GM18505 (cell line): ENCODE results near the gene C18orf32.

Experiments
- ATAC-seq: cut with Tn5 transposase; IDR thresholded peaks from one replicate; pipeline ENCODE4 v1.9.1; 2021; ENCODE audit not compliant: unreplicated experiment
- POLR2A ChIP-seq: IDR thresholded peaks from 4 replicates; pipeline ENCODE4 v1.6.1; 2011; ENCODE audit warnings: borderline replicate concordance; ENCODE audit not compliant: insufficient read depth, insufficient read length; ENCODE audit errors: extremely low read depth

Gene C18orf32

DNA sequence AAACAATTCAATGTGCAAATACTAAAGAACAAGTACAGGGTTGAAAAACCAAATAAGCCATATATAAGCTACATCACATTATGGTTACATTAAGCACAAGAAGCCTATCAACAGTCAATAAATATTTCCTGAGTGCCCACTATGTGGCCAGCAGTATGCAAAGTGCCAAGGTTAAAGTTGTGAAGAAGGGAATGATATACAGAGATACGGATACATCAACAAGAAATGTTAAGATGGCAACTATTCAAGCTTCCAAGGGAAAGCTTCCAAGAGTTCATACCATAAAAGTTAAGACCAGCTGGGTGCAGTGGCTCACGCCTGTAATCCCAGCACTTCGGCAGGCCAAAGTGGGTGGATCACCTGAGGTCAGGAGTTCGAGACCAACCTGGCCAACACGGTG is 40.6 kb downstream of the C18orf32 start:
- no peak for TF ChIP-seq POLR2A
- no peak for ATAC-seq

DNA sequence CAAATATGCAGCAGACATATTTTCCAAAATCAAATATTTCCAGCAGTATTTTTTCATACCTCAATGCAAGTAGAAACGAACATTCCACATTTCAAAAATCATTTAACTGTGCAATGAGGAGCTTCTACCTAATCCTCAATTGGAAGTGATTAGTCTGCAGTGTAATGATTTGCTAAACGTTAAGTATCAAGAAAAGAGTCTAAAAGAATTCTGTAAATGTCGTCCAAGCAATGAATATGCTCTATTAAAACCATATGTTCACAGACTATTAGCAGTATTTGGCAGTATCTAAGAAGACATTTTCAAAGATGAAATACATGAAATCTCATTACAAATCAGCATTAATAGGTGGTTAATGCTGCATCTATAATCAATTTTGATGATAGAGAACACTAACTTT is 42.5 kb downstream of the C18orf32 start:
- TF ChIP-seq POLR2A = no peak

DNA sequence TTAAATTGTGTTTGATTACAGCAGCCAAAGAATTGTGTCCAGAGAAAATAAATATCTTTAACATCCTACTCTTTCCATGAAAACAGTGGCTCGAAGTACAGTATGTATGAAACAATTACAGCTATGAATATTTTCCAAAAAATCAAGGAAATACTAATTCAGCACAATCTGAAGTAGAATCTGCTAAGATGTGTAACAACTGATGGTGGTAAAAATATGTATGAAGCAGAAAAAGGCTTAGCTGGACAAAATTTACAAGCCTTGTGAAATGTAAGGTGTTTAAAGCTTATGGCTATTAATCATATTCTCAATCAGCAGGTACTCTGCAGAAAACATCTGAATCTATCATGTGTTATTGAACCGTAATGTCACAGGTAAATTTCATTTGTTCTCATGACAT is 43.2 kb downstream of the C18orf32 start:
- TF ChIP-seq POLR2A = no peak
- ATAC-seq = no peak

More for the DNA sequence above, 42.5 kb downstream of the C18orf32 start:
- no peak for ATAC-seq

DNA sequence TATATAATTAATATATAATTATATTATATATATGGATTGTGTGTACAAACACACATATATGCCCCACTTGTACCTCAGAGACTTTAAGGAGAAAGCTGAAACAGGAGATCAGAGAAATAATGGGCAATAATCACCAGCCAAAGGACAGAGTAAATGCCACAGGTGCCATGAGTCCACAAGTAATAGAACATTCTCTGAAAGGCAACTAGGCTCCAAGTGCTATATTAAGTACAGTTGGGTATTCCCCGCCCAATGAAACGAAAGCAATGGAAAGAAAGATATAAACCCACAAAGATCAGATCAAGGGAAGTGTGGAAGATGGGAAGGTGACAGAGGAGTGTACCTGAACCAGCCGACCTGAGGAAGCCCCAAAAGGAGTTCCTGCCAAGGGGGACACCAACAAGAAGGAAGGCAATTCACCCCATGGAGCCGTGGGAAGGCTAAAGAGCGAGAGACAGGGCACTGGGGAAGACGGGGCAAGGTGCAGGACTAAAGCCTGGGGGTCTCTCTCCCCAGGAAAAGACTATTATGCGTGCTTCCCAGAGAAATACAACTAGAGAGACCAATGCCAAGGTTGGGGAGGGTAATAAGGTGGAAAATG is 45.6 kb downstream of the C18orf32 start:
- no peak for ATAC-seq

DNA sequence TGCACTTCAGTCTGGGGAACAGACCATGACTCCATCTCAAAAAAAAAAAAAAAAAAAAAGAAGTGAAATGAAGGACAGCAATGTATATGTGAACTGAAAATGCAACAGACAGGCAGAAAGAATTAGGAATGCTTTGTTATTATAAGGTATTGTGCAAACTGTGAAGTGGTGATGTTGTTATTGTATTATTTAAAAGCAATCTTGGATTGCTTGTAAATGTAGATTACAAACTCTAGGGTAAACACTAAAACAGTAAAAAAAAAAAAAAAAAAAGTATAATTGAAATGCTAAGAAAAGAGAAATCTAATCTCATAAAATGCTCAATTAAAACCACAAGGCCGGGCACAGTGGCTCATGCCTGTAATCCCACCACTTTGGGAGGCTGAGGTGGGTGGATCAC is 51.9 kb downstream of the C18orf32 start:
- no peak for TF ChIP-seq POLR2A
- no peak for ATAC-seq

More for the DNA sequence above, 45.6 kb downstream of the C18orf32 start:
- no peak for TF ChIP-seq POLR2A

DNA sequence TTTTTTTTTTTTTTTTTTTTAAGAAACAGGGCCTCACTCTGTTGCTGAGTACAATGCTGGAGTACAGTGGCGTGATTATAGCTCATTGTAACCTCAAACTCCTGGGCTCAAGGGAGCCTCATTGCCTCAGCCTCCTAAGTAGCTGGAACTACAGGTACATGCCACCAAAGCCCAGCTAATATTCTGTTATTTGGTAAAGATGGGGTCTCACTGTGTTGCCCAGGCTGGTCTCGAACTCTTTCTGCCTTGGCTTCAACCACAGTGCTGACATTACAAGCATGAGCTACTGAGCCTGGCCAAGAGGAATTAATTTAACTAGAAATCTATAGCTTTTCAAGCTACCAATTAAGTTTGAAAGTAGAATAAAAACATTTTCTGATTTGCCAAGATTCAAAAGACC is 54.4 kb downstream of the C18orf32 start:
- no peak for ATAC-seq
- TF ChIP-seq POLR2A = no peak

DNA sequence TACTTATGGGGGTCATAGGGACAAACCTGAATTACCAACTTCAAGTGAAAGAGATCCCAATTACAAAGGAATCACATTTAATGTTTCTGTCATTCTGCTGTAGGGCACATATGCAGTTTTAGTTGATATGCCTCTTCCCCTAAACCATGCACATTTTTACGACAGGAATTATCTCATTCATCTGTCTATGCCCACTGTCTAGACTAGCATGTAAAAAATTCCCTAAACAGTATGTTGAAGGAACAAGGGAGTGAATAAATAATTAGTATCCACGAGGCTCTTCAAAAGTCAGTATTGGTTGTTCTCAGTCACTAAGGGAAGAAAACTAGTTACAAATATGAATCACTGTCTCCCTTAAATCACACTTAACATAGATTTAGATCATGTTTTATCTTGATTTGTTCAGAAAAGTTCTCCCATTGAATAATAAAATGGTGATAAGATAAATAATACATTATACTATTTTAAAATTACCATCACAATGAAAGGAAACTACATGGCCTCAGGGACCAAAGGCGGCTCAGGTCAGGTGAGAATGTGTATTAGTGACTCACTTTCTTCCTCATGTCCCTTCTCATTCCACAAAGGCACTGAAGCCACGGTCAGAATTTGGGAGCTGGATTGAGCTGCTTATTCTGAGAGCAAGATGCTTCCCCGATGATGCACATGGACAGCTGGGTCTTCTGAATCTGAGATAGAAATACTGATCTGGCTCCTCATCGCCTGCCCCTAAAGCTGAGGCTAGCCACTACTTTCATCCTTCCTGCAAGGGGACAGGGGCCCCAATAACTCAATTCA is 55.7 kb downstream of the C18orf32 start:
- no peak for TF ChIP-seq POLR2A
- no peak for ATAC-seq
